Measurements from ENCODE around the gene SARNP.

The SARNP gene

GRCh38 chr12:55713721-55714120, 103.8 kb downstream of the SARNP start:
- TF ChIP-seq POLR2AphosphoS5 (IDR thresholded peaks at IDR 0.05; ENCODE audit: low read depth, low read length) (no peak), FOXP2 (optimal IDR thresholded peaks at IDR 0.05; ENCODE audit: borderline replicate concordance, extremely low read depth, extremely low read length, insufficient read depth) (no peak), TAF1 (IDR thresholded peaks at IDR 0.05; ENCODE audit: borderline replicate concordance, insufficient read depth, low read length) (no peak), SIN3A (IDR thresholded peaks at IDR 0.05; ENCODE audit: borderline replicate concordance, insufficient read depth, low read length) (no peak)
- TF ChIP-seq, protein P1, sequence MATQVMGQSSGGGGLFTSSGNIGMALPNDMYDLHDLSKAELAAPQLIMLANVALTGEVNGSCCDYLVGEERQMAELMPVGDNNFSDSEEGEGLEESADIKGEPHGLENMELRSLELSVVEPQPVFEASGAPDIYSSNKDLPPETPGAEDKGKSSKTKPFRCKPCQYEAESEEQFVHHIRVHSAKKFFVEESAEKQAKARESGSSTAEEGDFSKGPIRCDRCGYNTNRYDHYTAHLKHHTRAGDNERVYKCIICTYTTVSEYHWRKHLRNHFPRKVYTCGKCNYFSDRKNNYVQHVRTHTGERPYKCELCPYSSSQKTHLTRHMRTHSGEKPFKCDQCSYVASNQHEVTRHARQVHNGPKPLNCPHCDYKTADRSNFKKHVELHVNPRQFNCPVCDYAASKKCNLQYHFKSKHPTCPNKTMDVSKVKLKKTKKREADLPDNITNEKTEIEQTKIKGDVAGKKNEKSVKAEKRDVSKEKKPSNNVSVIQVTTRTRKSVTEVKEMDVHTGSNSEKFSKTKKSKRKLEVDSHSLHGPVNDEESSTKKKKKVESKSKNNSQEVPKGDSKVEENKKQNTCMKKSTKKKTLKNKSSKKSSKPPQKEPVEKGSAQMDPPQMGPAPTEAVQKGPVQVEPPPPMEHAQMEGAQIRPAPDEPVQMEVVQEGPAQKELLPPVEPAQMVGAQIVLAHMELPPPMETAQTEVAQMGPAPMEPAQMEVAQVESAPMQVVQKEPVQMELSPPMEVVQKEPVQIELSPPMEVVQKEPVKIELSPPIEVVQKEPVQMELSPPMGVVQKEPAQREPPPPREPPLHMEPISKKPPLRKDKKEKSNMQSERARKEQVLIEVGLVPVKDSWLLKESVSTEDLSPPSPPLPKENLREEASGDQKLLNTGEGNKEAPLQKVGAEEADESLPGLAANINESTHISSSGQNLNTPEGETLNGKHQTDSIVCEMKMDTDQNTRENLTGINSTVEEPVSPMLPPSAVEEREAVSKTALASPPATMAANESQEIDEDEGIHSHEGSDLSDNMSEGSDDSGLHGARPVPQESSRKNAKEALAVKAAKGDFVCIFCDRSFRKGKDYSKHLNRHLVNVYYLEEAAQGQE (IDR thresholded peaks at IDR 0.05; ENCODE audit: insufficient read depth in 1 of 2, low read depth in 2 of 2, low read length in 2 of 2) = no peak

DNA sequence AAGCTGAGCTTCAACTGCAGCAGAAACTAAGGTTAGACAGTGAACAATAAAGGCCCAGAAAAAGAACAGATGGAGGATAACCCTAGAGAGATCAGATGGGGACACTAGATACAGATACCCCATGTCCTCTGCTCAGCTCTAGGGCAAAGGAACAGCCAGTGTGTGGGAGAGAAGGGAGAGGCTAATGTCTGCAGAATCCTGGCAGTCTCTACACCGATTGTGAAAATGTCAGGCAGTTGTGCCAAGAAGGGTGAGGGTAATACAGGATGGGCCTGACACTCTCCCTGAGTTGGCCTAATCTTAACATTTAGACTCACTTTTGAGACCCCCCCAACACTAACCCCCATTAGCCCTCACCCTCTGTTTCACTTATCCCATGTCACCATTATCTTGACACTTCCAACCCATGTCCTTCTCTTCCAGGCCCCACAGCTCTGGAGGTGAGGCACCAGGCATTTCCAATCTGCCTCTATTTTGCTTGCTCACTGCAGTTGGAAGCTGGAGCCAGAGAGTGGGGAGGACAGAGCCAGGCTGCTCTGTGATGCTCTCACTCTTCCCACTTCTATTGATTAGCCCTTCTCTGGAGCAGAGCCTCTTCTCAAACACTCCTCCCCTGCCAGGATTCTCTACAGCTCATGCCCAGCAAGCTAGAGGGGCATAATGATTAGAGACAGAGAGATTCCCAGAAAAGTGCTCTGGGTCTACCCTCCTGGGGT, 104.7 kb downstream of the SARNP start:
- TF ChIP-seq SIN3A (IDR thresholded peaks at IDR 0.05; ENCODE audit: borderline replicate concordance, insufficient read depth, low read length) = no peak
- no peak for TF ChIP-seq FOXP2 (optimal IDR thresholded peaks at IDR 0.05; ENCODE audit: borderline replicate concordance, extremely low read depth, extremely low read length, insufficient read depth)
- TF ChIP-seq, protein P1 (IDR thresholded peaks at IDR 0.05; ENCODE audit: insufficient read depth in 1 of 2, low read depth in 2 of 2, low read length in 2 of 2) = no peak
- no peak for TF ChIP-seq TAF1 (IDR thresholded peaks at IDR 0.05; ENCODE audit: borderline replicate concordance, insufficient read depth, low read length)
- no peak for TF ChIP-seq POLR2AphosphoS5 (IDR thresholded peaks at IDR 0.05; ENCODE audit: low read depth, low read length)

DNA sequence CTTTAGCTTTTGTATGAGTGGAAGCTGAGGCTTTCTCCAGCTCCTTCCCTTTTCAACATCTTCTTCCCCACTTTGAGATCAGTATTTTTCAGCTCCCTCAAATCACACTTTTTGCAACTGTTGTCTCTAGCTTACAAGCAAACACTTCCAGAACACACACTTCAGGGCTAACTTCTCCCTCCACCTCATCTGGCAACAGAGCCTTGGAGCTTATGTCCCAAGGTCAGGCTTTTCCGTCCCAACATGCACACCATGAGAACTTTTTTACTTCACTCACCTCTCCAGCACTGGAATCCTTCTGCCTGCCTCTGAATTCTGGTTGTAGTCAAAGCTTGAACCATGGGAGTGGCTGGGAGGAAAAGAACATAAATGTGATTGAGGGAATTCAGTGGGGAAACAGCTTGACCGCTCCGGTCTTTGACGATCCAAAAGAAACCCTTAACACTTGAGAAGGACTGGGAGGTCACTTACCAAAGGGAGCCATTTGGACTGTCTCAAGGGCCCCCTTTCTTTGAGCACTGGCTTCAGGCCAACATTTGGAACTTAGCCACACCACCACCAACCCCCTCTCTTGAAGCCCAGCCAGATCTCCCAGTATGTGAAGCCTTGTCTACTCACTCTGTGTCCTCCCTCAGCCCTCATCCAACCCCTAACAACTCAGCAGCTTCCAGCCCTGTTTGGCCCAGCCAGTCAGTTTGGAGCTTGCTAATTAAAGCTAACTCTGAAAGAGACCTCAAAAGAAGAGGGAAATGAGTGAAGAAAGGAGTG, 105.6 kb downstream of the SARNP start:
- no peak for TF ChIP-seq POLR2AphosphoS5 (IDR thresholded peaks at IDR 0.05; ENCODE audit: low read depth, low read length)
- TF ChIP-seq FOXP2 (optimal IDR thresholded peaks at IDR 0.05; ENCODE audit: borderline replicate concordance, extremely low read depth, extremely low read length, insufficient read depth) = no peak
- TF ChIP-seq, protein P1 (IDR thresholded peaks at IDR 0.05; ENCODE audit: insufficient read depth in 1 of 2, low read depth in 2 of 2, low read length in 2 of 2) = no peak
- TF ChIP-seq SIN3A (IDR thresholded peaks at IDR 0.05; ENCODE audit: borderline replicate concordance, insufficient read depth, low read length) = no peak
- TF ChIP-seq TAF1 (IDR thresholded peaks at IDR 0.05; ENCODE audit: borderline replicate concordance, insufficient read depth, low read length) = no peak

DNA sequence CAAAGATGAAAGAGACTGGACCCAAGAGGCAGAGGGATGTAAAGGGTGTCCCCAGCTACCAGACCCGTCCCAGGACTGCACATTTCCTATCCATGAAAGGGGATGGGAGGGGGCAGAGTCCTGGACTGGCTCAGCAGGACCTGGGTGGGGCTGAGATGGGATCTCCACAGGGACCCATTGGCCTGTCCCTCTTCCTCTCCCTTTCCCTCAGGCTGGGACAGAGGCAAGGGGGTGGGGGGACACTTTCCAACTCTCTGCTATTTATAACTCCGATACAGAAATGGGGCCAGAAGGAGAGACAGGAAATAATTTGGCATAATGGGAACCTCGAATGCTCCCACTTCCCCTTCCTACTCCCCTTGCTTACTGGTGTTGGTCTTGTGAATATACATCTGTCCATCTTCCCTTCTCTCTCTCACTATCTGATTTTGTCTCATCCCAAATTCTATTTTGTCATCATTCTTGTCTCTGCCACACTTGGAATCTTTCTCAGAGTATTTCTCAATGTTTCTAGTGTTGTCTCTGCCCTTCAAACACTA, 108.8 kb downstream of the SARNP start:
- TF ChIP-seq TAF1 (IDR thresholded peaks at IDR 0.05; ENCODE audit: borderline replicate concordance, insufficient read depth, low read length) (no peak), FOXP2 (optimal IDR thresholded peaks at IDR 0.05; ENCODE audit: borderline replicate concordance, extremely low read depth, extremely low read length, insufficient read depth) (no peak), POLR2AphosphoS5 (IDR thresholded peaks at IDR 0.05; ENCODE audit: low read depth, low read length) (no peak), SIN3A (IDR thresholded peaks at IDR 0.05; ENCODE audit: borderline replicate concordance, insufficient read depth, low read length) (no peak)
- TF ChIP-seq, protein P1 (IDR thresholded peaks at IDR 0.05; ENCODE audit: insufficient read depth in 1 of 2, low read depth in 2 of 2, low read length in 2 of 2) = no peak
